GM21447 (cell line): ENCODE measurements around the gene SAP30L.

Experiments used
- ATAC-seq: cut with Tn5 transposase; IDR thresholded peaks from one replicate; pipeline ENCODE4 v1.9.1; 2021; ENCODE audit not compliant: unreplicated experiment

Gene SAP30L

DNA sequence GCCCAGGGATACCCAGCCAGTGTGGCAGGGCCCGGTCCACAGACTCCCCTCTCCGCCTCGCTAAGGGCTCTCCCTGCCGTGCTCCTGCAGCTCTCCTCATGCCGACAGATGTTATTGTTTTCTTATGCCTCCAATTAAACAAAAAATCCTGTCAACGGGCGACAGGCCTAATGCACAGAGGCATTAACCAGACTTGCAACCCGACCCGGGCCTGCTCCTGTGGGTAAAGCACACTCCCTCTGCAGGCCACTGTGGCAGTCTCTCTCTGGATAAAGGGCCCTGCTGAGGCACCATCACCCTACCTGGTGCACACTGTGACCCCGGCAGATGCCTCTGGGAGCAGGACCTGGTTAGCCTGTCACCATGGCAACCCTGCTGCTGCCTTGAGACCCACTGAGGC, 59.8 kb downstream of the SAP30L start:
- ATAC-seq: no peak

DNA sequence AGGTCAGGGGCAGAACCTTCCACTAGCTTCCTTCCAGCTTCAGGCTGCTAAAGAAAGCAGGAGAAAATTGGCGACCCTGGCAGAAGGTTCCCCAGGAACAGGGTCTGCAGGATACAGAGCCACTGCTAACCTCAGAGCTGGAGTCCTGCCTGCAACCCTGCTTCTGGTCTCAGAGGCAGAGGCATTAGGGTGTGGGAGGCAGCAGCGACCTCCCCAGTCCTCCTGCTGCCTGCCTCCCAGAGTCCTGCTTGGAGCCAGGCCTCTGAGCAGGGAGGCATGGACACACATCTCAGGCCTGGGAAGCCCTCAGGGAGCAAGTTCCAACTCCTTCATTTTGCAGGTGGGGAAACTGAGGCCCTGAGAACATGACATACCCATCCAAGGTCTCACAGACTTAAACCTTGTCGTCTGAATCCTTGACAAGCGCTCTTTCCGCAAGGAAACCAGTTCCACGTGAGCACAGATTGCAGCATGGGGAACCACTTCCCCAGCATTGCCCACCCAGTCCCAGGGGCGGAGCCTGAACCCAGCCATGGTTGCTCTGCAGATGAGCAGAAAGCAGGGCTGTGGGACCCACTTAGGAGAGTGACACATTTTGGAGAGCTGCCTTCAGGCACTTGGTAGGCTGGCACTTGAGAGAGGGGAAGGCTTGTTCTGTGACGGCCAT, 60.4 kb downstream of the SAP30L start:
- ATAC-seq: no peak

DNA sequence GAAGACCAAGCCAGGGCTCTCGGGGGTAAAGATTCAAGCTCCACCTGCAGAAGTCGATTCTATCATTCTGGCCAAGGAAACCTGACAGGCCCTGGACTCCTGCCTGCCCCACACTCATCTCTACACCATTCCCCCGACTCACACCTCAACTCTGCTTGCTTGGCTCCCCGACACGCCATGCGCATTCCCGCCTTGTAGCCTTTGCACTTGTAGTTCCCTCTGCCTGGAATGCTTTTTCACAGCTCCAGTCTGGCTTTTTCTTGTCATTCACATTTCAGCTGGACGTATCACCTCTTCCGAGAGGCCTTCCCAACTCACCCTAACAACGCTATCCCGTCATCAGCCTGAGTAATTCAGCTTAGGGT, 60.9 kb downstream of the SAP30L start:
- ATAC-seq: no peak

DNA sequence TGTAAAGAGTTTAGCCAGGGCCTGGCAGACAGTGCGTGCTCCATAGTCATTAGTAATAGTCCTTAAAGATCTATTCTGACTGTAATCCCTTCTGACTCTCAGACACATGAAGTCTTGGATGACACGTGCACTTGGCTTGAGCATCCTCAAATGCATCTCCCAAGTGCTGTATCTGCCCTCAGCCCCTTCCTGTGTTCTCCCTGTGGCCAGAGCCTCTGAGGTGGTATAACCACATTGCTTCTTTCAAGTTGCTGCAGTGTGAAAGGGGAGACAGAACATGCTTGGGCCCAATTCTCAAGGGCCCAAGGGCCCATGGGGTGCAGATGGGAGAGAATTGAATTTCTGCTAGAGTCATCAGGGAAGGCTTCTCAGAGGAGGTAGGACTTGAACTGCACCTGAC, 62.3 kb downstream of the SAP30L start:
- ATAC-seq: no peak

DNA sequence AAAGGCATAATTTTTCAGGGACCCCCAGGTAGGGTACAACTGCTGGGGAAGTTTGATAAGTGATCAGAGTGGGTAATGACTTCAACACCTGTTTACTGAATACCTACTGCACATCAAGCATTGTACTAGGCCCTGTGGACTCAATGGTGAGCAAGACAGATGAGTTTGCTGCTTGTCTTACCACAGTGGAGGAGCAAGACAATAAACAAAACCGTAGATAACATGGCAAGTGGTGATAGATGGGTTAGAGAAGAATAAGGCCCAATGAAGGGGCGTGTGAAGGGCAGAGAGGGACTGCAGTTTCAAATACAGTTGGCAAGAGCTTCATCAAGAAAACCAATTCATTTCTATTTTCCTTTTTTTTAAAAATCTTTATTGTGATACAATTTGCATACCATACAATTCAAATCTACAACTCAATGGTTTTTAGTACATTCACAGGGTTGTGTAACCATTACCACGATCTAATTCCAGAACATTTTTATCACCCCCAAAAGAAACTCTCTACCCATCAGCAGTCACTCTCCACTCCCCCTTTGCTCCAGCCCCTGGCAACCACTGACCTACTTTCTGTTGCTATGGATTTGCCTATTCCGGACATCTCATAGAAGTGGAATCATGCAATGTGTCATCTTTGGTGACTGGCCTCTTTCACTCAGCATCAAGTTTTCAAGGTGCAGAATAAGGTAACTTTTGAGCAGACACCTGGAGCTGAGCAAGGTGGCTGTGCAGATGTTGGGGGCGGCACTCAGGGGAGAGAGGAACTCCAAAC, 64.2 kb downstream of the SAP30L start:
- no peak for ATAC-seq
